ENCODE data around the gene RPS6KA5.
A peak's percentile ranks its signal among the peaks of the same experiment; 100 is the strongest.

The RPS6KA5 gene

GRCh38 chr14:90820958-90821357 is 239.5 kb downstream of the RPS6KA5 start:
- DNase-seq: peak; percentile 77

- no peak for DNase-seq
Measured at GRCh38 chr14:90819734-90820393, 240.6 kb downstream of the RPS6KA5 start.

- no peak for DNase-seq
Measured at GRCh38 chr14:90818715-90819114, 241.7 kb downstream of the RPS6KA5 start.

- DNase-seq: no peak
Measured at GRCh38 chr14:90816681-90817436, 243.6 kb downstream of the RPS6KA5 start.

- peak; percentile 19 for DNase-seq
Measured at GRCh38 chr14:90815822-90816662, 244.4 kb downstream of the RPS6KA5 start, which contains the start of gene TTC7B. TTC7B (minus strand) TSS chr14:90816430; CDS start chr14:90816295, 135 bp downstream.

GRCh38 chr14:90815572-90815821 is 244.9 kb downstream of the RPS6KA5 start:
- no peak for DNase-seq

- DNase-seq: no peak
Measured at GRCh38 chr14:90814806-90815571, 245.5 kb downstream of the RPS6KA5 start.

- DNase-seq: no peak
Measured at GRCh38 chr14:90813442-90813841, 247.0 kb downstream of the RPS6KA5 start.

GRCh38 chr14:90812109-90812508 is 248.3 kb downstream of the RPS6KA5 start:
- no peak for DNase-seq

- DNase-seq: no peak
Measured at GRCh38 chr14:90811641-90812040, 248.8 kb downstream of the RPS6KA5 start.

GRCh38 chr14:90810806-90811205 is 249.6 kb downstream of the RPS6KA5 start:
- DNase-seq: no peak

- DNase-seq: no peak
Measured at GRCh38 chr14:90809530-90810312, 250.7 kb downstream of the RPS6KA5 start.

GRCh38 chr14:90808759-90809529 is 251.5 kb downstream of the RPS6KA5 start:
- DNase-seq: no peak

GRCh38 chr14:90807060-90807459 is 253.4 kb downstream of the RPS6KA5 start:
- DNase-seq: no peak

GRCh38 chr14:90805662-90806540 is 254.5 kb downstream of the RPS6KA5 start:
- DNase-seq: no peak

GRCh38 chr14:90805084-90805391 is 255.4 kb downstream of the RPS6KA5 start:
- no peak for DNase-seq

- DNase-seq: no peak
Measured at GRCh38 chr14:90804292-90805083, 256.0 kb downstream of the RPS6KA5 start.

- DNase-seq: no peak
Measured at GRCh38 chr14:90803249-90803648, 257.2 kb downstream of the RPS6KA5 start.

- DNase-seq: no peak
Measured at GRCh38 chr14:90799420-90799819, 261.0 kb downstream of the RPS6KA5 start.

- no peak for DNase-seq
Measured at GRCh38 chr14:90797919-90798318, 262.5 kb downstream of the RPS6KA5 start.
